ENCODE results near the gene TSPAN5. TPM values are rescaled to one million over a fixed set of nuclear protein-coding genes. Genes with fewer than 3 reads are reported as not detected.

TSPAN5 gene
- total RNA-seq, 2 donors from 2014 or later = 7.4 to 11.8 TPM

- Mint-ChIP-seq H3K4me1 (no peaks in the 10 kb centered on the region), H3K27ac (no peak overlapping the region), H3K27me3 (ENCODE audit: insufficient read depth) (no peaks in the 10 kb centered on the region), H3K9me3 (no peaks in the 10 kb centered on the region), H3K36me3 (ENCODE audit: low read depth) (no peaks in the 10 kb centered on the region), H3K4me3 (no peak overlapping the region)
- no peak for TF ChIP-seq CTCF (conservative IDR thresholded peaks at IDR 0.05)
- no peaks in the 10 kb centered on the region for H3K27me3 ChIP-seq (ENCODE audit: control insufficient read depth, insufficient read depth, low read length, poor library complexity, severe bottlenecking)
- H3K36me3 ChIP-seq (ENCODE audit: control insufficient read depth, insufficient read depth, low read length) = no peaks in the 10 kb centered on the region
- H3K9me3 ChIP-seq (ENCODE audit: control insufficient read depth, low read length) = no peaks in the 10 kb centered on the region
- H3K4me3 ChIP-seq (ENCODE audit: low read length) = no peak overlapping the region
- H3K9ac ChIP-seq (ENCODE audit: extremely low read depth, low read length, poor library complexity, severe bottlenecking) = no peak overlapping the region
- no peak overlapping the region for H3K27ac ChIP-seq (ENCODE audit: low read depth, low read length)
- no peak for DNase-seq
- 95% methylated on average over 5 to 6 of the region's 6 CpGs for WGBS, 2 experiments (ENCODE audit: insufficient coverage in 1 of 2, insufficient read length in 1 of 2)
- H3K4me1 ChIP-seq (ENCODE audit: control insufficient read depth, insufficient read depth, low read length) = no peaks in the 10 kb centered on the region
Observed at GRCh38 chr4:98498774-98499173, 159.6 kb downstream of the TSPAN5 start.

DNA sequence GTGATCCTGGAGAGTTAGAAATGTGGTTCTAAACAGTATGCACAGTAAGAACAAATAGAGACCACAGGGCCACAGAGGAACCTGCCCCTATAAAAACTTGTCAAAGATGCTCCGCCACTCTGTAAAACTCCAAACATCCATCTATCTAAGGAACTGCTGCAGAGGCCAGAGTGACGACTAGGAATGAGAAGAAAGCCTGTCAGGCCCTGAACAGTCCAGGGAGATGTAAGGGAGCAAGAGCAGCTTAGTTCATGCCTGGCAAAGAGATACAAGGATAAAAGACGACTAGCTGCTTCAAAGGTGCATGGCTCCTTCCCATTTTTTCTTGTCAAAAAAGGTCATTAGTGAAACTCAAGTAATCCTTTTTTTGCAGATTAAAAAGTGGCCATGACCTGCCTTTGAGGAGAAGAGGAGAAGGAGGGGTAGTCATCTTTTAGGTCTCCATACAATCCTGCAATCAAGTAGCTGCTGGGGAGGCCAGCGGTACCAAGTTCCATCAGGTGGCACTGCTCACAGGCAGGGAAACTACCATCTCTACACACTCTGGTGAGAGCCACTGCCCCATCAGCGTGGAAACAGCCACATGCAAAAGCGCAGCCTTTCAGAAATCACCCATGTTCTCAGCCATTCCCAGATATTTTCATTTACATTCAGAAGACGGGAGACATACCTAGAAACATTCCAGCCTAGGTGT is 162.1 kb downstream of the TSPAN5 start:
- Mint-ChIP-seq H3K9me3 (no peaks in the 10 kb centered on the region), H3K27me3 (ENCODE audit: insufficient read depth) (no peaks in the 10 kb centered on the region), H3K27ac (no peak overlapping the region), H3K36me3 (ENCODE audit: low read depth) (no peaks in the 10 kb centered on the region), H3K4me1 (peaks cover 7% of the 10 kb centered on the region), H3K4me3 (no peak overlapping the region)
- Histone ChIP-seq H3K4me1 (ENCODE audit: control insufficient read depth, insufficient read depth, low read length) (no peaks in the 10 kb centered on the region), H3K36me3 (ENCODE audit: control insufficient read depth, insufficient read depth, low read length) (no peaks in the 10 kb centered on the region), H3K27me3 (ENCODE audit: control insufficient read depth, insufficient read depth, low read length, poor library complexity, severe bottlenecking) (no peaks in the 10 kb centered on the region), H3K4me3 (ENCODE audit: low read length) (no peak overlapping the region), H3K9ac (ENCODE audit: extremely low read depth, low read length, poor library complexity, severe bottlenecking) (no peak overlapping the region), H3K27ac (ENCODE audit: low read depth, low read length) (no peak overlapping the region), H3K9me3 (ENCODE audit: control insufficient read depth, low read length) (no peaks in the 10 kb centered on the region)
- 88 to 93% methylated on average over 4 to 7 of the region's 7 CpGs for WGBS, 2 experiments (ENCODE audit: insufficient coverage in 1 of 2, insufficient read length in 1 of 2)
- no peak for TF ChIP-seq CTCF (conservative IDR thresholded peaks at IDR 0.05)
- no peak for DNase-seq

- Mint-ChIP-seq H3K4me3 (no peak overlapping the region), H3K27ac (no peak overlapping the region), H3K27me3 (ENCODE audit: insufficient read depth) (no peaks in the 10 kb centered on the region), H3K4me1 (peaks cover 7% of the 10 kb centered on the region), H3K9me3 (no peaks in the 10 kb centered on the region), H3K36me3 (ENCODE audit: low read depth) (no peaks in the 10 kb centered on the region)
- H3K4me3 ChIP-seq (ENCODE audit: low read length) = no peak overlapping the region
- no peaks in the 10 kb centered on the region for H3K9me3 ChIP-seq (ENCODE audit: control insufficient read depth, low read length)
- no peaks in the 10 kb centered on the region for H3K36me3 ChIP-seq (ENCODE audit: control insufficient read depth, insufficient read depth, low read length)
- H3K4me1 ChIP-seq (ENCODE audit: control insufficient read depth, insufficient read depth, low read length) = no peaks in the 10 kb centered on the region
- H3K27ac ChIP-seq (ENCODE audit: low read depth, low read length) = no peak overlapping the region
- DNase-seq = no peak
- 76 to 79% methylated on average over 3 of the region's 4 CpGs for WGBS, 2 experiments (ENCODE audit: insufficient coverage in 1 of 2, insufficient read length in 1 of 2)
- no peak for TF ChIP-seq CTCF (conservative IDR thresholded peaks at IDR 0.05)
- H3K9ac ChIP-seq (ENCODE audit: extremely low read depth, low read length, poor library complexity, severe bottlenecking) = no peak overlapping the region
- no peaks in the 10 kb centered on the region for H3K27me3 ChIP-seq (ENCODE audit: control insufficient read depth, insufficient read depth, low read length, poor library complexity, severe bottlenecking)
Observed at GRCh38 chr4:98493296-98493695, 165.1 kb downstream of the TSPAN5 start.

Data from endodermal cell (in vitro differentiated cells).